ENCODE results near the gene VIPAS39. TPM values are rescaled to one million over a fixed set of nuclear protein-coding genes. Genes with fewer than 3 reads are reported as not detected.

Gene VIPAS39
- total and polyA plus RNA-seq, 5 donors from 2014 or later = 12.4 to 16.6 (median 14.3) TPM

DNA sequence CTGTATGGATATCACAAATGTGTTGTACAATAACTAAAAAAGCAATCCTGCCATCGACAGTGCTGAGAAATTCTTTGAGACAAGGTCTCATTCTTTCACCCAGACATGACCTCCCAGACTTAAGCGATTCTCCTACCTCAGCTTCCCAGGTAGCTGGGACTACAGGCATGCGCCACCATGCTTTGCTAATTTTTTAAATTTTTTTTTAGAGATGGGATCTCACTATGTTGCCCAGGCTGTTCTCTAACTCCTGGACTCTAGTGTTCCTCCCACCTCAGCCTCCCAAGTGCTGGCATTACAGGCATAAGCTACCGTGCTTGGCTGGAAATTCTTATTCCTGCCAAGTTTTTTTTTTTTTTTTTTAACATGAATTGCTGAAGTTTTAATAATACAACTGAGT, 17.5 kb downstream of the VIPAS39 start:
- no peak overlapping the region for H3K4me3 Mint-ChIP-seq
- no peak overlapping the region for H3K27ac Mint-ChIP-seq
- peaks cover 63% of the 10 kb centered on the region for H3K36me3 Mint-ChIP-seq
- H3K4me3 ChIP-seq (ENCODE audit: low read depth, low read length) = no peak overlapping the region
- H3K4me1 Mint-ChIP-seq = peaks cover 0 to 2% (median 0%) of the 10 kb centered on the region in 4 donors
- no peaks in the 10 kb centered on the region for H3K27me3 Mint-ChIP-seq
- H3K9me3 ChIP-seq (ENCODE audit: control insufficient read depth in 2 of 2, low read length in 2 of 2) = no peaks in the 10 kb centered on the region
- H3K4me1 ChIP-seq (ENCODE audit: control insufficient read depth, insufficient read depth, low read length, poor library complexity, severe bottlenecking) = no peaks in the 10 kb centered on the region
- H3K27me3 ChIP-seq (ENCODE audit: control insufficient read depth, insufficient read depth, low read length) = no peaks in the 10 kb centered on the region
- H3K27ac ChIP-seq (ENCODE audit: insufficient read depth, low read length, poor library complexity, severe bottlenecking) = no peak overlapping the region
- no peaks in the 10 kb centered on the region for H3K9me3 Mint-ChIP-seq
- DNase-seq = no peak
- H3K36me3 ChIP-seq (ENCODE audit: control insufficient read depth, insufficient read depth, low read length) = peaks cover 73% of the 10 kb centered on the region
- no peak for ATAC-seq (ENCODE audit: low read depth in 2 of 2)

GRCh38 chr14:77438596-77438995, 18.8 kb downstream of the VIPAS39 start:
- Mint-ChIP-seq H3K4me3 (no peak overlapping the region), H3K4me1 (peaks cover 0 to 2% (median 0%) of the 10 kb centered on the region in 4 donors), H3K27me3 (no peaks in the 10 kb centered on the region), H3K9me3 (no peaks in the 10 kb centered on the region), H3K27ac (no peak overlapping the region), H3K36me3 (peaks cover 66% of the 10 kb centered on the region)
- Histone ChIP-seq H3K4me1 (ENCODE audit: control insufficient read depth, insufficient read depth, low read length, poor library complexity, severe bottlenecking) (no peaks in the 10 kb centered on the region), H3K27me3 (ENCODE audit: control insufficient read depth, insufficient read depth, low read length) (no peaks in the 10 kb centered on the region), H3K9me3 (ENCODE audit: control insufficient read depth in 2 of 2, low read length in 2 of 2) (no peaks in the 10 kb centered on the region), H3K4me3 (ENCODE audit: low read depth, low read length) (no peak overlapping the region), H3K27ac (ENCODE audit: insufficient read depth, low read length, poor library complexity, severe bottlenecking) (no peak overlapping the region), H3K36me3 (ENCODE audit: control insufficient read depth, insufficient read depth, low read length) (peaks cover 76% of the 10 kb centered on the region)
- no peak for ATAC-seq (ENCODE audit: low read depth in 2 of 2)
- no peak for DNase-seq

DNA sequence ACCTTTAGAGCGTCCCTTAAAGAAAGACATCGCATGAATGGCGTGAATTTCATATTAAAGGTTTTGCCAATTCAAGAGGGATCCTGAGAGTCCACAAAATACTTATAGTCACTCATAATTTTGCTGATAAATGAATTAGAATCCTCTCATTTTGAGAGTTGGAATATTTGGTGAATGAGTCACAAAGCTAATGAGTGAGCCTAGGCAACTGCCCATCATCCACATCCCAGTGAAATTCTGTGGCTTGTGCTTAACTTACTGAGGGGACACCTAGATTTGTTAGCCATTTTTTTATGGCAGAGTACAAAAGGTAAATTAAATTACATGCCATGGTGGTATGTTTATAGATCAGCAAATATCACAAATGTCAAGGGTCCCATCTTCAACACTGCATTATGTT, 21.4 kb downstream of the VIPAS39 start:
- H3K36me3 ChIP-seq (ENCODE audit: control insufficient read depth, insufficient read depth, low read length) = peaks cover 68% of the 10 kb centered on the region
- H3K27me3 ChIP-seq (ENCODE audit: control insufficient read depth, insufficient read depth, low read length) = no peaks in the 10 kb centered on the region
- H3K4me1 ChIP-seq (ENCODE audit: control insufficient read depth, insufficient read depth, low read length, poor library complexity, severe bottlenecking) = no peaks in the 10 kb centered on the region
- Mint-ChIP-seq H3K27ac (no peak overlapping the region), H3K9me3 (no peaks in the 10 kb centered on the region), H3K4me3 (no peak overlapping the region), H3K27me3 (no peaks in the 10 kb centered on the region), H3K4me1 (peaks cover 0 to 2% (median 0%) of the 10 kb centered on the region in 4 donors), H3K36me3 (peaks cover 54% of the 10 kb centered on the region)
- ATAC-seq (ENCODE audit: low read depth in 2 of 2) (no peak), DNase-seq (no peak)
- no peak overlapping the region for H3K27ac ChIP-seq (ENCODE audit: insufficient read depth, low read length, poor library complexity, severe bottlenecking)
- no peaks in the 10 kb centered on the region for H3K9me3 ChIP-seq (ENCODE audit: control insufficient read depth in 2 of 2, low read length in 2 of 2)
- H3K4me3 ChIP-seq (ENCODE audit: low read depth, low read length) = no peak overlapping the region

DNA sequence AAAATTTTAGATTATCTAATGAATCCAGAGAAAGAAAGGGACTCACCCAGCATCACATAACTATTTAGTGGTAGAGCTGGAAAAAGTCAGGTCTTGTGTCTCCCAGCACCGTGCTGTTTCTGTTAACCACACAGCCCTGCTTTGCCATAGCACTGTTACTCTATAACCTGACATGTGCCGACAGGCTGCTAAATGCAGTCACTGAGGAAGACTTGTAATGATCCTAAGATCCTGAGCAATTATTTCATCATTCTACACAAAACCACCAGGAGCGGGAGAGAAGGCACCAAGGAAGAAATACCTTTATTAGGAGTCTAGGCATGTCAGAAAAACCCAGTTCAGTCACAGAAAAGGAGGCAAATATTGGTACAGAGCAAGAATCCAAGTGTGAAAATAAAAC, 31.0 kb downstream of the VIPAS39 start:
- peak overlapping the region in 1 of 3 donors; percentile 30 for H3K27ac Mint-ChIP-seq

DNA sequence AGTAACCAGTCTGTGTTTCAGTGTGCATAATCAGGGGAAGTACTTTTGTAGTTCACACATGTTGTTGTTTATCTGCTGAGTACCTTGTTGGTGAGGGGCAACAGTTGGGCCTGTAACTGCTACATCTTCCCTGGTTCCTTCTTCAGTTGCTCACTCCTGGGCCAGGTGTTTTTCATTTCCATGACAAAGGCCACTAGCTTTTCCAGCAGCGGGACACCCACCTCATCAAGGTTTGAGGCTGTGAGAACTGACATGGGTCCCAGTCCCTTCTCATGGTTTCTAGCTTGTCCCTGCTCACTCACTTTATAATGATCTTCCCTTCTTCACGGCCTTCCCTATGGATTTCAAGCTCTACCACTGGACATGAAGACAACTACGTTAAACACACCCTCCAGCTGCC, 32.5 kb downstream of the VIPAS39 start:
- peaks cover 2 to 18% (median 3%) of the 10 kb centered on the region in 7 donors for H3K9me3 Mint-ChIP-seq
- H3K27me3 ChIP-seq (ENCODE audit: control insufficient read depth, insufficient read depth, low read length) = no peaks in the 10 kb centered on the region
- no peak overlapping the region for H3K27ac Mint-ChIP-seq
- H3K36me3 ChIP-seq (ENCODE audit: control insufficient read depth, insufficient read depth, low read length) = peaks cover 83% of the 10 kb centered on the region
- peaks cover under 1 to 2% of the 10 kb centered on the region in 2 experiments for H3K9me3 ChIP-seq (ENCODE audit: control insufficient read depth in 2 of 2, low read length in 2 of 2)
- no peak overlapping the region for H3K4me3 Mint-ChIP-seq
- H3K4me1 Mint-ChIP-seq = peaks cover 0 to 3% (median 0%) of the 10 kb centered on the region in 4 donors
- no peak overlapping the region for H3K27ac ChIP-seq (ENCODE audit: insufficient read depth, low read length, poor library complexity, severe bottlenecking)
- H3K4me1 ChIP-seq (ENCODE audit: control insufficient read depth, insufficient read depth, low read length, poor library complexity, severe bottlenecking) = no peaks in the 10 kb centered on the region
- DNase-seq = no peak
- ATAC-seq (ENCODE audit: low read depth in 2 of 2) = no peak
- H3K27me3 Mint-ChIP-seq = no peaks in the 10 kb centered on the region
- no peak overlapping the region for H3K4me3 ChIP-seq (ENCODE audit: low read depth, low read length)
- peaks cover 82% of the 10 kb centered on the region for H3K36me3 Mint-ChIP-seq

More for the DNA sequence above, 31.0 kb downstream of the VIPAS39 start:
- Histone ChIP-seq H3K9me3 (ENCODE audit: control insufficient read depth in 2 of 2, low read length in 2 of 2) (no peaks in the 10 kb centered on the region), H3K4me3 (ENCODE audit: low read depth, low read length) (no peak overlapping the region), H3K4me1 (ENCODE audit: control insufficient read depth, insufficient read depth, low read length, poor library complexity, severe bottlenecking) (no peaks in the 10 kb centered on the region), H3K27me3 (ENCODE audit: control insufficient read depth, insufficient read depth, low read length) (no peaks in the 10 kb centered on the region), H3K27ac (ENCODE audit: insufficient read depth, low read length, poor library complexity, severe bottlenecking) (no peak overlapping the region), H3K36me3 (ENCODE audit: control insufficient read depth, insufficient read depth, low read length) (peaks cover 84% of the 10 kb centered on the region)
- DNase-seq (no peak), ATAC-seq (ENCODE audit: low read depth in 2 of 2) (no peak)
- Mint-ChIP-seq H3K36me3 (peaks cover 87% of the 10 kb centered on the region), H3K27me3 (no peaks in the 10 kb centered on the region), H3K4me1 (peaks cover 0 to 3% (median 0%) of the 10 kb centered on the region in 4 donors), H3K4me3 (no peak overlapping the region), H3K9me3 (peaks cover 0 to 8% (median 2%) of the 10 kb centered on the region in 7 donors)

DNA sequence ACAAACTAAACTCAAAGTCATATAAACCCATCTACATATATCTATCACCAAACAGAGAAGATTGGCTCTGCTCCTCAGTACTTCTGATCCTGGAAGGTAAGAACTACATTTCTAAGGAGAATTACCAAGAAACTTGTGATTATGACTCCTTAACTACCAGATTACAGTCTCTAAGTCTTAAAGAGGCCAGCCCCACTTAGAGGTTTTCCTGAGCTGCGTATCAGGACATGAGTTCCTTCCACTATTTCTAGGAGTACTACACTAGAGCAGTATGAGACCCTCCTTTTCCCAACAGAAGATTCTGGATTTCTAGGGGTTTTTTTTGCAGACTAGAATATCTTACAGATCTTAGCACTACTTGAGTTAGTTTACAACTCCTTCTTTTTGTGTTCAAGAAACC, 34.0 kb downstream of the VIPAS39 start, which contains the start of gene NOXRED1:
Gene NOXRED1, minus strand, starts transcription at position 101 of the 400 bp plus-strand sequence. CDS start 634 bp downstream, outside the sequence.
- Histone ChIP-seq H3K9me3 (ENCODE audit: control insufficient read depth in 2 of 2, low read length in 2 of 2) (peaks cover 6 to 14% of the 10 kb centered on the region in 2 experiments), H3K27me3 (ENCODE audit: control insufficient read depth, insufficient read depth, low read length) (no peaks in the 10 kb centered on the region), H3K36me3 (ENCODE audit: control insufficient read depth, insufficient read depth, low read length) (peaks cover 69% of the 10 kb centered on the region), H3K4me3 (ENCODE audit: low read depth, low read length) (no peak within 1 kb of the TSS), H3K4me1 (ENCODE audit: control insufficient read depth, insufficient read depth, low read length, poor library complexity, severe bottlenecking) (no peaks in the 10 kb centered on the region), H3K27ac (ENCODE audit: insufficient read depth, low read length, poor library complexity, severe bottlenecking) (no peak within 1 kb of the TSS)
- H3K27ac Mint-ChIP-seq = no peak within 1 kb of the TSS
- H3K9me3 Mint-ChIP-seq = peaks cover 2 to 26% (median 5%) of the 10 kb centered on the region in 7 donors
- no peaks in the 10 kb centered on the region for H3K27me3 Mint-ChIP-seq
- DNase-seq (no peak), ATAC-seq (ENCODE audit: low read depth in 2 of 2) (no peak)
- H3K4me3 Mint-ChIP-seq = no peak within 1 kb of the TSS
- H3K4me1 Mint-ChIP-seq = peaks cover 0 to 3% (median 0%) of the 10 kb centered on the region in 4 donors
- H3K36me3 Mint-ChIP-seq = peaks cover 71% of the 10 kb centered on the region

GRCh38 chr14:77421201-77421600, 36.2 kb downstream of the VIPAS39 start:
- Mint-ChIP-seq H3K36me3 (peaks cover 48% of the 10 kb centered on the region), H3K9me3 (peaks cover 3 to 31% (median 8%) of the 10 kb centered on the region in 7 donors), H3K27me3 (no peaks in the 10 kb centered on the region), H3K4me3 (no peak overlapping the region), H3K4me1 (peaks cover 0 to 3% (median 0%) of the 10 kb centered on the region in 4 donors), H3K27ac (no peak overlapping the region)
- no peaks in the 10 kb centered on the region for H3K4me1 ChIP-seq (ENCODE audit: control insufficient read depth, insufficient read depth, low read length, poor library complexity, severe bottlenecking)
- DNase-seq = no peak
- no peaks in the 10 kb centered on the region for H3K27me3 ChIP-seq (ENCODE audit: control insufficient read depth, insufficient read depth, low read length)
- H3K36me3 ChIP-seq (ENCODE audit: control insufficient read depth, insufficient read depth, low read length) = peaks cover 47% of the 10 kb centered on the region
- H3K4me3 ChIP-seq (ENCODE audit: low read depth, low read length) = no peak overlapping the region
- peaks cover 6 to 14% of the 10 kb centered on the region in 2 experiments for H3K9me3 ChIP-seq (ENCODE audit: control insufficient read depth in 2 of 2, low read length in 2 of 2)
- no peak for ATAC-seq (ENCODE audit: low read depth in 2 of 2)
- H3K27ac ChIP-seq (ENCODE audit: insufficient read depth, low read length, poor library complexity, severe bottlenecking) = no peak overlapping the region

GRCh38 chr14:77416836-77417235, 40.6 kb downstream of the VIPAS39 start:
- Mint-ChIP-seq H3K9me3 (peaks cover 2 to 27% (median 8%) of the 10 kb centered on the region in 7 donors), H3K4me3 (no peak overlapping the region), H3K27me3 (peaks cover 4% of the 10 kb centered on the region), H3K4me1 (no peaks in the 10 kb centered on the region), H3K27ac (no peak overlapping the region), H3K36me3 (peaks cover 13% of the 10 kb centered on the region)
- Histone ChIP-seq H3K4me1 (ENCODE audit: control insufficient read depth, insufficient read depth, low read length, poor library complexity, severe bottlenecking) (no peaks in the 10 kb centered on the region), H3K4me3 (ENCODE audit: low read depth, low read length) (no peak overlapping the region), H3K36me3 (ENCODE audit: control insufficient read depth, insufficient read depth, low read length) (peaks cover 8% of the 10 kb centered on the region), H3K27me3 (ENCODE audit: control insufficient read depth, insufficient read depth, low read length) (no peaks in the 10 kb centered on the region), H3K27ac (ENCODE audit: insufficient read depth, low read length, poor library complexity, severe bottlenecking) (no peak overlapping the region), H3K9me3 (ENCODE audit: control insufficient read depth in 2 of 2, low read length in 2 of 2) (peaks cover 6 to 14% of the 10 kb centered on the region in 2 experiments)
- no peak for DNase-seq
- no peak for ATAC-seq (ENCODE audit: low read depth in 2 of 2)
